ENCODE data around the gene CRACR2B. TPM values are rescaled to one million over a fixed set of nuclear protein-coding genes. Genes with fewer than 3 reads are reported as not detected.
A peak's percentile ranks its signal among the peaks of the same experiment; 100 is the strongest.

The CRACR2B gene
- total RNA-seq (under 1 TPM in 1 of 2 experiments, not detected in 1; 0.33 TPM), total RNA-seq (0 to 0.87 (median 0.20) reads per million in 172 experiments)
- polyA plus RNA-seq (2013, experiment 1 of 2) = 0.71 TPM
- polyA plus RNA-seq (2013, experiment 2 of 2) = 0.69 TPM

- peak within 1 kb of the TSS; percentile 44 for H3K4me3 ChIP-seq (ENCODE audit: low read length)
- TF ChIP-seq CTCF (IDR thresholded peaks at IDR 0.05) = no peak
- Mint-ChIP-seq H3K27ac (no peak within 1 kb of the TSS), H3K4me3 (peak within 1 kb of the TSS; percentile 73), H3K27me3 (peaks cover 45% of the 10 kb centered on the region), H3K4me1 (ENCODE audit: low read depth) (peaks cover 28% of the 10 kb centered on the region), H3K36me3 (ENCODE audit: low read depth) (peaks cover 15% of the 10 kb centered on the region), H3K9me3 (no peaks in the 10 kb centered on the region)
- POLR2A ChIA-PET = interaction anchor here (8.3 to 10.0 kb wide), 2 partner anchors 8 to 15 kb away, joined by 71 to 115 read pairs; partner anchors contain the start of genes PNPLA2, POLR2L and TSPAN4
- no peak for DNase-seq
- CTCF ChIA-PET = no interaction called here
- peaks cover 17% of the 10 kb centered on the region for H3K36me3 ChIP-seq (ENCODE audit: insufficient read depth, low read length)
- H3K27ac ChIP-seq (ENCODE audit: low read depth in 1 of 2, low read length in 2 of 2) = no peak within 1 kb of the TSS
- peaks cover 0 to 42% of the 10 kb centered on the region in 2 experiments for H3K9me3 ChIP-seq (ENCODE audit: control insufficient read depth in 1 of 2, insufficient read depth in 1 of 2, low read length in 2 of 2)
- peaks cover 61% of the 10 kb centered on the region for H3K4me1 ChIP-seq (ENCODE audit: insufficient read depth, low read length)
- intact Hi-C loops (cut with DNase I, micrococcal nuclease) = no loop called here
- ATAC-seq (ENCODE audit: poor library complexity) = no peak
- H3K27me3 ChIP-seq (ENCODE audit: control insufficient read depth in 1 of 2, insufficient read depth in 2 of 2, low read length in 2 of 2) = peaks cover 45 to 54% of the 10 kb centered on the region in 2 experiments
These were observed at the start of gene CRACR2B for GRCh38 chr11:827897-828192. Gene CRACR2B, plus strand, starts transcription at chr11:827919. Its CDS starts 689 bp downstream, at chr11:828608.

GRCh38 chr11:778976-779954 lies 48.5 kb upstream of the CRACR2B start:
- Histone ChIP-seq H3K4me3 (ENCODE audit: low read length) (no peak overlapping the region), H3K27me3 (ENCODE audit: control insufficient read depth in 1 of 2, insufficient read depth in 2 of 2, low read length in 2 of 2) (no peaks in the 10 kb centered on the region), H3K36me3 (ENCODE audit: insufficient read depth, low read length) (no peaks in the 10 kb centered on the region), H3K9me3 (ENCODE audit: control insufficient read depth in 1 of 2, insufficient read depth in 1 of 2, low read length in 2 of 2) (no peaks in the 10 kb centered on the region), H3K27ac (ENCODE audit: low read depth in 1 of 2, low read length in 2 of 2) (no peak overlapping the region), H3K4me1 (ENCODE audit: insufficient read depth, low read length) (peaks cover 45% of the 10 kb centered on the region)
- DNase-seq (peak in 2 of 14 experiments; percentile 8 to 35), ATAC-seq (ENCODE audit: poor library complexity) (no peak)
- Mint-ChIP-seq H3K9me3 (no peaks in the 10 kb centered on the region), H3K36me3 (ENCODE audit: low read depth) (peaks cover 2% of the 10 kb centered on the region), H3K27me3 (no peaks in the 10 kb centered on the region), H3K4me3 (peak overlapping the region; percentile 70), H3K4me1 (ENCODE audit: low read depth) (peaks cover 19% of the 10 kb centered on the region), H3K27ac (no peak overlapping the region)
- no peak for TF ChIP-seq CTCF (IDR thresholded peaks at IDR 0.05)
- POLR2A ChIA-PET = interaction anchor here (1.5 kb wide), 1 partner anchor 204 kb away, joined by 3 read pairs; no protein-coding TSS in a partner anchor
- CTCF ChIA-PET = no interaction called here
- intact Hi-C loops (cut with DNase I, micrococcal nuclease) = loop anchor here in 1 of 2 experiments (2.0 kb wide), 1 partner anchor 16 kb away; no protein-coding TSS in a partner anchor

- no peaks in the 10 kb centered on the region for H3K36me3 ChIP-seq (ENCODE audit: insufficient read depth, low read length)
- H3K9me3 ChIP-seq (ENCODE audit: control insufficient read depth in 1 of 2, insufficient read depth in 1 of 2, low read length in 2 of 2) = no peaks in the 10 kb centered on the region
- H3K4me3 ChIP-seq (ENCODE audit: low read length) = no peak overlapping the region
- no peak overlapping the region for H3K27ac ChIP-seq (ENCODE audit: low read depth in 1 of 2, low read length in 2 of 2)
- peaks cover 19% of the 10 kb centered on the region for H3K4me1 Mint-ChIP-seq (ENCODE audit: low read depth)
- H3K27ac Mint-ChIP-seq = no peak overlapping the region
- POLR2A ChIA-PET = interaction anchor here (1.5 kb wide), 1 partner anchor 205 kb away, joined by 3 read pairs; no protein-coding TSS in a partner anchor
- H3K36me3 Mint-ChIP-seq (ENCODE audit: low read depth) = no peaks in the 10 kb centered on the region
- no peaks in the 10 kb centered on the region for H3K27me3 Mint-ChIP-seq
- intact Hi-C loops (cut with DNase I, micrococcal nuclease) = loop anchor here in 1 of 2 experiments (2.0 kb wide), 1 partner anchor 15 kb away; no protein-coding TSS in a partner anchor
- ATAC-seq (ENCODE audit: poor library complexity) = no peak
- peak overlapping the region; percentile 70 for H3K4me3 Mint-ChIP-seq
- DNase-seq = no peak
- no peak for TF ChIP-seq CTCF (IDR thresholded peaks at IDR 0.05)
- H3K4me1 ChIP-seq (ENCODE audit: insufficient read depth, low read length) = peaks cover 41% of the 10 kb centered on the region
- no peaks in the 10 kb centered on the region for H3K27me3 ChIP-seq (ENCODE audit: control insufficient read depth in 1 of 2, insufficient read depth in 2 of 2, low read length in 2 of 2)
- CTCF ChIA-PET = no interaction called here
- H3K9me3 Mint-ChIP-seq = no peaks in the 10 kb centered on the region
These were observed 47.7 kb upstream of the CRACR2B start for GRCh38 chr11:779955-780532.
